Pancreas (tissue), 10 donors: ENCODE results near the gene TAGLN2. TPM values are rescaled to one million over a fixed set of nuclear protein-coding genes. Genes with fewer than 3 reads are reported as not detected.
"Not testable (repeated sequence)": the region's sequence is repeated elsewhere in the genome, so short reads cannot be mapped to it uniquely, and the experiment has no call there.

ENCODE experiments used
- ATAC-seq, 4 donors: fragments of 200-7000 bp; cut with Tn5 transposase; one replicate each; pipeline versions ENCODE4 v1.8.0 to v1.9.1; 2020; ENCODE audit warnings: mild to moderate bottlenecking in 4 of 4, moderate library complexity in 4 of 4
- DNase-seq, 6 donors: peaks; one replicate each; pipeline ENCODE4 v3.0.0-alpha.2; 2020
- FAIRE-seq: peaks from 2 replicates; lab custom pipeline; 2012; peaks lifted over from hg19 to GRCh38; lab: Jason Lieb, UNC
- H3K27ac ChIP-seq, 4 donors: fragments of 200-600 bp; sonication (generic); 1 replicate in 3 of 4; 2 replicates in 1 of 4; pipeline versions ENCODE4 v1.5.0 to v1.8.0; 2020
- H3K27me3 ChIP-seq, 4 donors: fragments of 200-600 bp; one replicate each; pipeline ENCODE4 v1.8.0; 2021
- H3K36me3 ChIP-seq, 3 donors: fragments of 200-600 bp; sonication (generic) in 1 of 3; one replicate each; pipeline versions ENCODE4 v1.5.0 to v1.8.0; 2020 to 2021
- H3K4me1 ChIP-seq, 3 donors: fragments of 200-600 bp; one replicate each; pipeline ENCODE4 v1.8.0; 2021
- H3K4me3 ChIP-seq, 4 donors: fragments of 200-600 bp; sonication (generic) in 2 of 4; one replicate each; pipeline versions ENCODE4 v1.5.0 to v1.8.0; 2020 to 2021
- H3K9me3 ChIP-seq, 4 donors: fragments of 200-600 bp; one replicate each; pipeline ENCODE4 v1.8.0; 2021
- WGBS, 2 donors: extraction: QIAGEN DNeasy Blood & Tissue Kit; methylation state at CpG; one replicate each; pipeline ENCODE4 v1.1.7; 2013; 5-methylcytosine and 5-hydroxymethylcytosine counted together
- intact Hi-C, 3 donors: fragments of 100-400 bp; cut with DNase I; formaldehyde crosslinking; loops; one replicate each; pipeline versions ENCODE4 v1.11.1 to v1.14.2; 2022
- polyA plus RNA-seq, 2 donors: library from polyadenylated mRNA; stranded (reverse); fragments of 200-250 nt; gene quantifications; one replicate each; pipeline ENCODE4 v1.2.3, GENCODE V29; 2013
- total RNA-seq, 6 donors: library from RNA; stranded (reverse); fragmentation: NEBNext Ultra II Directional in 4 of 6; extraction: Animal tissue kit (Norgen Biotek cat#: 25700) in 4 of 6; gene quantifications; one replicate each; pipeline versions ENCODE4 v1.2.1 to v1.2.4, GENCODE V29; 2021 to 2023
- TF ChIP-seq, protein P1 (sequence below), 4 donors: fragments of 200-600 bp; sonication (generic) in 3 of 4; IDR thresholded peaks; one replicate each; pipeline versions ENCODE4 v1.5.0 to v1.8.0; 2021; ENCODE audit warnings: antibody characterized with exemption in 4 of 4
- donor health status: healthy with polysubstance abuse.
- donor health status: DM: no; HTN: no; CAD: no; lungs with moderate emphysema.
- donor health status: DM: no; HTN: no; CAD: no.
- donor health status: control.
- donor health status: control.
- donor health status: Bipolar disorder and iron deficiency.
- donor health status: DM: yes; HTN: yes; CAD: no.
- donor health status: DM: no; HTN: no; CAD: no.
- donor health status: DM: no; HTN: no; CAD: no.
- donor health status: DM: yes; HTN: yes; CAD: no.

The TAGLN2 gene
- total and polyA plus RNA-seq, 8 donors = 93.2 to 242 (median 159) TPM

- 62 to 68% methylated on average over 9 of the region's 9 CpGs for WGBS, 2 donors
These were observed 17.0 kb downstream of the TAGLN2 start for GRCh38 chr1:159908031-159908940.

DNA sequence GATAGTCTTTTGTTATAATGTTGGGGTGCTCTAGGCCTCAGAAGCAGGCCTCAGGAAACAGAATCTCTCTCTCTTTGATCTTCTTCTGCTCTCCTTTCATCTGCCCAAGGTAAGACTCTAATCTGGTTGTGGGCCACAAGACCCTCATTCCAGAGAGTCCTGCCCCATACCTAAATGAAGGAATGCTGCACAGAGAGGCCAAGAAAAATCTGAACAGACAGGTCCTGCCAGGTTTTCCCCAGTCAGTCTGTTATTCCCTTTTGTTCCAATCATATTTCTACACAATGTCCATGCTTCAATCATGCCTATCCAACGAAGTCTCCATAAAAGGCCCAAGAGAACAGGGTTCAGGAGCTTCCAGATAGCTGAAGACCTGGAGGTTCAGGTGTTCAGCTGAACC lies 18.3 kb downstream of the TAGLN2 start:
- WGBS, 2 donors = 26 to 44% methylated on average over 1 of the region's 1 CpG
- ATAC-seq (no peak), FAIRE-seq (no peak), DNase-seq (no peak)
- H3K9me3 ChIP-seq = no peaks in the 10 kb centered on the region
- no peak overlapping the region for H3K4me3 ChIP-seq
- TF ChIP-seq, protein P1, sequence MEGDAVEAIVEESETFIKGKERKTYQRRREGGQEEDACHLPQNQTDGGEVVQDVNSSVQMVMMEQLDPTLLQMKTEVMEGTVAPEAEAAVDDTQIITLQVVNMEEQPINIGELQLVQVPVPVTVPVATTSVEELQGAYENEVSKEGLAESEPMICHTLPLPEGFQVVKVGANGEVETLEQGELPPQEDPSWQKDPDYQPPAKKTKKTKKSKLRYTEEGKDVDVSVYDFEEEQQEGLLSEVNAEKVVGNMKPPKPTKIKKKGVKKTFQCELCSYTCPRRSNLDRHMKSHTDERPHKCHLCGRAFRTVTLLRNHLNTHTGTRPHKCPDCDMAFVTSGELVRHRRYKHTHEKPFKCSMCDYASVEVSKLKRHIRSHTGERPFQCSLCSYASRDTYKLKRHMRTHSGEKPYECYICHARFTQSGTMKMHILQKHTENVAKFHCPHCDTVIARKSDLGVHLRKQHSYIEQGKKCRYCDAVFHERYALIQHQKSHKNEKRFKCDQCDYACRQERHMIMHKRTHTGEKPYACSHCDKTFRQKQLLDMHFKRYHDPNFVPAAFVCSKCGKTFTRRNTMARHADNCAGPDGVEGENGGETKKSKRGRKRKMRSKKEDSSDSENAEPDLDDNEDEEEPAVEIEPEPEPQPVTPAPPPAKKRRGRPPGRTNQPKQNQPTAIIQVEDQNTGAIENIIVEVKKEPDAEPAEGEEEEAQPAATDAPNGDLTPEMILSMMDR (IDR thresholded peaks at IDR 0.05) = no peak
- no peaks in the 10 kb centered on the region for H3K36me3 ChIP-seq
- no peaks in the 10 kb centered on the region for H3K27me3 ChIP-seq
- peaks cover 10 to 34% (median 13%) of the 10 kb centered on the region in 3 donors for H3K4me1 ChIP-seq
- no peak overlapping the region for H3K27ac ChIP-seq
- intact Hi-C loops = no loop called here

More at GRCh38 chr1:159908031-159908940, 17.0 kb downstream of the TAGLN2 start:
- no peak for FAIRE-seq
- no peak for DNase-seq
- H3K4me1 ChIP-seq = peaks cover 12 to 40% (median 13%) of the 10 kb centered on the region in 3 donors
- no peak for ATAC-seq
- no peaks in the 10 kb centered on the region for H3K9me3 ChIP-seq
- intact Hi-C loops = no loop called here
- no peaks in the 10 kb centered on the region for H3K36me3 ChIP-seq
- H3K27ac ChIP-seq = no peak overlapping the region
- TF ChIP-seq, protein P1 (IDR thresholded peaks at IDR 0.05) = no peak
- no peak overlapping the region for H3K4me3 ChIP-seq
- no peaks in the 10 kb centered on the region for H3K27me3 ChIP-seq

DNA sequence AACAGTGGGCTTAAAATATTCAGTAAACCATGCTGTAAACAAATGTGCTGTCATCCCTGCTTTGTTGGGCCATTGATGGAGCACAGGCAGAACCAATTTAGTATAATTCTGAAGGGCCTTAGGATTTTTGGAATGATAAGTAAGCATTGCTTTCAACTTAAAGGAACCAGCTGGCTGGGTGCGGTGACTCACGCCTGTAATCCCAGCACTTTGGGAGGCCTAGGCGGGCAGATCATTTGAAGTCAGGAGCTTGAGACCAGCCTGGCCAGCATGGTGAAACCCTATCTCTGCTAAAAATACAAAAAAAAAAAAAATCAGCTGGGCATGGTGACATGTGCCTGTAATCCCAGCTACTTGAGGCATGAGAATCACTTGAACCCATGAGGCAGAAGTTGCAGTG lies 21.3 kb downstream of the TAGLN2 start:
- WGBS, 2 donors = 65 to 89% methylated on average over 3 of the region's 3 CpGs
- DNase-seq, H3K27me3 ChIP-seq, ATAC-seq, H3K36me3 ChIP-seq, H3K9me3 ChIP-seq, H3K4me3 ChIP-seq, intact Hi-C loops, H3K27ac ChIP-seq, FAIRE-seq: not testable (repeated sequence)
- peaks cover 5 to 20% (median 11%) of the 10 kb centered on the region in 3 donors for H3K4me1 ChIP-seq

GRCh38 chr1:159902541-159902940 lies 22.8 kb downstream of the TAGLN2 start:
- intact Hi-C loops = no loop called here
- no peaks in the 10 kb centered on the region for H3K36me3 ChIP-seq
- H3K27ac ChIP-seq = no peak overlapping the region
- DNase-seq = no peak
- FAIRE-seq = no peak
- H3K9me3 ChIP-seq = no peaks in the 10 kb centered on the region
- H3K4me1 ChIP-seq = peaks cover 5 to 20% (median 11%) of the 10 kb centered on the region in 3 donors
- ATAC-seq = no peak
- no peaks in the 10 kb centered on the region for H3K27me3 ChIP-seq
- H3K4me3 ChIP-seq = no peak overlapping the region
- TF ChIP-seq, protein P1 (IDR thresholded peaks at IDR 0.05) = no peak
- 95 to 97% methylated on average over 3 of the region's 3 CpGs for WGBS, 2 donors

DNA sequence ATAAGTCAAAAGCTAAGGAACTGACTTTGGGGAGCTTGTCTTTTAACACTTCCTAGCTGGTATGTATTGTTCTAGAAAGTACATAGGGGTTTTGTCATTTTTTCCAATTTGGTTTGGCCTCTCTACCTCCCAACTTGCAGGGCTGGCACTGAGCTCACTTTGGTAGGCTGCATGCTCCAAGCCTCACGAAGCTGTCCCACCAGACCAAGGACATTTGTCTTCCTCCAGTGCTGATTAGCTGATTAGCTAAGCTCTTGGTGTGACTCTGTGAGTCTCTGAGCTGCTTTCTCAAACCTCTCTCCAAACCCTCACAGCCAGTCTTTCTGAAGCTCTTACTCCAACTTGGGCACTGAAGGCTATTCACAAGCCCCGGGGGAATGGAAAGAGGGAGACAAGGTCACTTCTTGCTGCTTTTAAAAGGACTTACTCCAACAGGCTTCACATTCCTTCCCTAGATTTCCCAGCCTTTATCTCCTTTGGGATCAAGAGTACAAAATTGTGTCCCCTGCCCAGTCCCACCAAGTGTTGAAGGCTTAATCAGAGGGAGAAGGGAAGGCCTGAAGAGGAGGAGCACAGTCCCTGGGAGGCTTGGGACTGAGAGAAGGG lies 24.4 kb downstream of the TAGLN2 start:
- intact Hi-C loops = no loop called here
- no peaks in the 10 kb centered on the region for H3K36me3 ChIP-seq
- 21 to 27% methylated on average over 2 of the region's 2 CpGs for whole genome bisulfite sequencing, 2 donors
- TF ChIP-seq, protein P1 (IDR thresholded peaks at IDR 0.05) = no peak
- H3K4me3 ChIP-seq = no peak overlapping the region
- peak overlapping the region; percentile 77 to 91 (median 86) for H3K27ac ChIP-seq
- no peak for FAIRE-seq
- no peak for DNase-seq
- no peaks in the 10 kb centered on the region for H3K27me3 ChIP-seq
- no peaks in the 10 kb centered on the region for H3K9me3 ChIP-seq
- peaks cover 5 to 14% (median 11%) of the 10 kb centered on the region in 3 donors for H3K4me1 ChIP-seq
- ATAC-seq = peak in 2 of 4 donors; percentile 6 to 15
